Stimulated activated CD8-positive, alpha-beta memory T cell treated with anti-CD3 and anti-CD28 coated beads, Interleukin-15, amount 100 ng/mL, for 24 hours (primary cell): ENCODE results near the gene TNFSF9.

Experiments used
- DNase-seq: peaks from one replicate; pipeline ENCODE4 v3.0.0-alpha.2; 2020; ENCODE audit warnings: low read depth

Gene TNFSF9

GRCh38 chr19:6530386-6531162 lies at the start of gene TNFSF9:
Gene TNFSF9, plus strand, starts transcription at chr19:6531026. Its CDS starts 11 bp downstream, at chr19:6531037.
- peak; percentile 78 for DNase-seq

- DNase-seq = no peak
Measured at GRCh38 chr19:6481541-6482342, 49.1 kb upstream of the TNFSF9 start, which contains the start of gene DENND1C. Gene DENND1C, minus strand, starts transcription at chr19:6481787. Its CDS starts 92 bp downstream, at chr19:6481695.

- no peak for DNase-seq
Measured at GRCh38 chr19:6482343-6482686, 48.5 kb upstream of the TNFSF9 start.

- DNase-seq = no peak
Measured at GRCh38 chr19:6483235-6483634, 47.6 kb upstream of the TNFSF9 start.

GRCh38 chr19:6484230-6484629 lies 46.6 kb upstream of the TNFSF9 start:
- no peak for DNase-seq

- DNase-seq = no peak
Measured at GRCh38 chr19:6484831-6485230, 46.0 kb upstream of the TNFSF9 start.

- DNase-seq = no peak
Measured at GRCh38 chr19:6489278-6490061, 41.4 kb upstream of the TNFSF9 start.

- no peak for DNase-seq
Measured at GRCh38 chr19:6490134-6490533, 40.7 kb upstream of the TNFSF9 start.

- no peak for DNase-seq
Measured at GRCh38 chr19:6491802-6492592, 38.8 kb upstream of the TNFSF9 start.

- no peak for DNase-seq
Measured at GRCh38 chr19:6494438-6495036, 36.3 kb upstream of the TNFSF9 start.

- no peak for DNase-seq
Measured at GRCh38 chr19:6495947-6496346, 34.9 kb upstream of the TNFSF9 start.

GRCh38 chr19:6498294-6499036 lies 32.4 kb upstream of the TNFSF9 start:
- DNase-seq = no peak

- DNase-seq = no peak
Measured at GRCh38 chr19:6499052-6499790, 31.6 kb upstream of the TNFSF9 start.

- DNase-seq = no peak
Measured at GRCh38 chr19:6500837-6501739, 29.7 kb upstream of the TNFSF9 start.

- no peak for DNase-seq
Measured at GRCh38 chr19:6501740-6502648, 28.8 kb upstream of the TNFSF9 start, which contains the start of gene TUBB4A. Gene TUBB4A, minus strand, starts transcription at chr19:6502309. Its CDS starts 97 bp downstream, at chr19:6502212.

GRCh38 chr19:6503407-6504201 lies 27.2 kb upstream of the TNFSF9 start:
- DNase-seq = no peak
